GM18861 (cell line): ENCODE data around the gene GNAZ.

Experiments
- ATAC-seq: cut with Tn5 transposase; IDR thresholded peaks from one replicate; pipeline ENCODE4 v1.9.1; 2021; ENCODE audit not compliant: unreplicated experiment

GNAZ gene

DNA sequence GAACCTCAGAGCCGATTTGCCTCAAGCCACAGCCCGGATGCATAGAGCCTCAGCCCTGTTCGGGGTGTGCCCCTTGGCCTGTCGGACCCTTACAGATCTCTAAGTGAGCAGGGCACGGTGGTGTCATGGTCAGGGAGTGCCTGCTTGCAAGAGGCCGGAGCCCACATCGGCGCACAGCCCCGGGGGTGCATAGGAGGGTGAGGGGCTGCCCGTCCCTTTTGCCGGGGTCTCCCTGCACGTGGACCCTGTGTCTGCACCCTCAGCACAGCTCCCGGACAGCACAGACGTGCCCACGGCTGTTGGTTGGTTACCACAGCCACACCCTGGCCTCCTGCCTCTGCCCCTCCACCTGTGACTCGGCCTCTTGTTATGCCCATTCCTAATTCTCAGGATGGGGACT, 81.5 kb downstream of the GNAZ start:
- no peak for ATAC-seq

DNA sequence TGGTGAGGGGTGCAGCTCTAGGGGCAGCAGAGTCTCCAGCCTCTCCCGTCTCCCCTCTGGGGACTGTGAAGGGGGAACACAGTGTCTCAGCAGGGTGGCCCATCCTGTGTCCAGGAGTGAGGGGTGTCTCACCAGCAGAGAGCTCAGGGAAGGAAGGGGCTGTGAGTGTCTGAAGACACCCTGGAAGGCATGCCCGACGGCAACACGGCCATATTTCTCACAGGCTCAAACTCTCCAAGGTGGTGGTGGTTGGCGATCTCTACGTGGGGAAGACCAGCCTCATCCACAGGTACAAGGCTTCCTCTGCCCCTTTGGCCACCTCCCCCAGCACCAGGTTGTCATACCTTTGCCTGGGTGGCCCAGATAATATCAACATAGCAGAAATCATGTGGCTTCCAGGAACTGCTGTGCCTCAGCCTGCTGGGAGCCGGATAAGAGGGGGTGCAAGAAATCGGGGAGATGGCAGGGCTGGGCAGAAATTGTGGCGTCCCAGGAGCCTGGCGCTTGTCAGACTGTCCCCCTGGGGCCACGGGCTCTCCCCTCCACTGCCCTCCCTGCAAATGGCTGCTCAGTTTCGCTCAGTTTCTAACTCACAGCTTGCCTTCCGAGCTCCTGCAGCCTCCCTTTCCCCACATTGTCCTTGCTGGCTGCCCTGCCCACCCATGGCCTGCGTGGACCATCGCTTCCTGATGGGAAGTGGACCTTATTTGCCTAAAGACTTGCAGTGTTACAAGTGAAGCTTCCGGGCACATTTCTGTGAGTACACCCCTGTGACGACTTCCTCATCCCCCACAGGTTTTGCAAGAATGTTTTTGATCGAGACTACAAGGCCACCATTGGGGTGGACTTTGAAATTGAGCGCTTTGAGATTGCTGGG, 82.2 kb downstream of the GNAZ start:
- ATAC-seq: no peak

DNA sequence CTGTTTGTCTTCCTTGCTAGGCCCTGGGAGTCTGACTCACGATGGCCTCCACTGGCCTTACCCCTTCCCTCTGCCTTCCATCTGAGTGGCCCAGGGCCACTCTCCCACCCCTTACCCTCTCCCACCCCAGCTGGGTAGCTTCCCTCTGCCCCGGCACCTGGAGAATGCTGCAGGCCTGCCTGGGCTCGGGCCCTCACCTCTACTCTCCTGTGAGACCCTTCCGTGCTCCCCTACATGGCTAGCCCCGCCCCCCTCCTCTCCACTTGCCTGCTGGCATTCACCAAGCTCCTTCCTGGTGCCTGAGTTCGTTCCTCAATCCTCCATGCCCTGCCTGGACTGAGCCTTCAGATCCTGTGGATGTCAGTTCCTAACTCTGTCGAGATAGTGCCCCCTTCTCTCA, 83.7 kb downstream of the GNAZ start:
- no peak for ATAC-seq

DNA sequence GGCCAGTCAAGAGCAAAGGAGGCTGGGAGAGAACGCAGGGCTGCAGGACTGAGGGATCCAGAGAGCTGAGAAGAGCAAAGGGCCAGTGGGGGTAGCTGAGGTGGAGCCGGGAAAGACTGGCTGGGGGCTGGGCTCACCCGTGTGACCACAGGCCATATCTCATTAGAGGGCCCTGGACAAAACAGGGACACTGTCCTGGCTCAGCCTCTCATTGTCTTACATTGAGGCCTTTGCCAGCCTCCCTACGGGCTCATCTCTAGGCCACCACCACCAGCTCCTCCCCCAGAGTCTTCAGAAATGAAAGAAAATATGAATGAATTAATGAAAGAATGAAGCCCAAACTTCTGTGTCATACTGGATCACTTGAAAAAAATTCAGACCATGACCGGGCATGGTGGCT, 84.1 kb downstream of the GNAZ start:
- no peak for ATAC-seq

DNA sequence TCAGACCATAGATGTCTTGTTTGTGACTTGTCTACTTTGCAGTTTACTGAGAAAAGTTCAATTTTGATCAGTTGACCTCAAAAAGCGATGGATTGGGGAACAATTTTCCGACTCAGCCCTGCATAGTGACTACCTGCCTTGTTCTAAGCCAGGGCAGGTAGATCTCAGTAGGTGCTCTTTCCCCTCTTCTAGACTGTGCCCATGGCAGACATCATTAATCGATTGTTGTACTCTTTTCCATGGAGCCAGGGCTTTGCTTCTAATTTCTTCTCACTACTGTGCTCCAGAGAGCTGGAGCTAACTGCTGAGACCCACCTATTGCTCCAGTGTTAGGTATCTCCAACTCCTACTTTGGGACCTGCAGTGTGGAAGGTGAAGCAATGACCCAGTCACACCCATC, 84.8 kb downstream of the GNAZ start:
- no peak for ATAC-seq

DNA sequence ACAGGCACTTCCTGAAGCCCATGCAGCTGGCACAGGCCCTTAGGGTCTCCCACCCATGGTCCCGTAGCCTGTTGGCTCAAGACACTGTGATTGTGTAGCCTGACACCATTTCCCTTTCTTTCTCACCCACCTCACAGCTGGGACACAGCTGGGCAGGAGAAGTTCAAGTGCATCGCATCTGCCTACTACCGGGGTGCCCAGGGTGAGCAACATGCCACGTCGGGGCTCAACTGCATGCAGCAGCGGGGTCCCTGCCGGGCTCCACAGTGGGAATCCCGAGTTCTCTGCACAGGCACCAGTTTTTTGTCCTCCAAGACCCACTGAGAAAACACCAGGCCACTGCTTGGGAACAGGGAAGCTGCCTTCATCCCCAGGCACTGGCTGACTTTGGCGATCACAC, 85.5 kb downstream of the GNAZ start:
- ATAC-seq: no peak

DNA sequence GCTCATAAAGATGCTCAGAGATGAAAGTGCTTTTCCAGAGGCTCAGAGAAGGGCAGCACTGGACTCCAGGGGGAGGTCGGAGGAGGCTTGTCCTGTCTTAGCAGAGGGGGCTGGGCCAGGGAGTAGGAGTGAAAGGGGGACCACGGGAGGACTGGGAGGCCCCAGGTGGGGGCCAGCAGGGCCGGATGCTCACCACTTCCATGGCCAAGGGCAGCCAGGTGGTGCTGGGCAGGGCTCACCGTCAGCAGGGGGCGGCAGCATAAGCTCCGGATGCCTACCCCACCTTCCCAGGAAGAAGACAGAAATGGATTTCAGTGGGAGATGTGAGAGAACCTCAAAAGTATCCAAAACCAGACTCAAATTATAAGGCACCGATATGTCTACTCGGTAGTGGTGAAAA, 86.0 kb downstream of the GNAZ start:
- ATAC-seq: no peak

DNA sequence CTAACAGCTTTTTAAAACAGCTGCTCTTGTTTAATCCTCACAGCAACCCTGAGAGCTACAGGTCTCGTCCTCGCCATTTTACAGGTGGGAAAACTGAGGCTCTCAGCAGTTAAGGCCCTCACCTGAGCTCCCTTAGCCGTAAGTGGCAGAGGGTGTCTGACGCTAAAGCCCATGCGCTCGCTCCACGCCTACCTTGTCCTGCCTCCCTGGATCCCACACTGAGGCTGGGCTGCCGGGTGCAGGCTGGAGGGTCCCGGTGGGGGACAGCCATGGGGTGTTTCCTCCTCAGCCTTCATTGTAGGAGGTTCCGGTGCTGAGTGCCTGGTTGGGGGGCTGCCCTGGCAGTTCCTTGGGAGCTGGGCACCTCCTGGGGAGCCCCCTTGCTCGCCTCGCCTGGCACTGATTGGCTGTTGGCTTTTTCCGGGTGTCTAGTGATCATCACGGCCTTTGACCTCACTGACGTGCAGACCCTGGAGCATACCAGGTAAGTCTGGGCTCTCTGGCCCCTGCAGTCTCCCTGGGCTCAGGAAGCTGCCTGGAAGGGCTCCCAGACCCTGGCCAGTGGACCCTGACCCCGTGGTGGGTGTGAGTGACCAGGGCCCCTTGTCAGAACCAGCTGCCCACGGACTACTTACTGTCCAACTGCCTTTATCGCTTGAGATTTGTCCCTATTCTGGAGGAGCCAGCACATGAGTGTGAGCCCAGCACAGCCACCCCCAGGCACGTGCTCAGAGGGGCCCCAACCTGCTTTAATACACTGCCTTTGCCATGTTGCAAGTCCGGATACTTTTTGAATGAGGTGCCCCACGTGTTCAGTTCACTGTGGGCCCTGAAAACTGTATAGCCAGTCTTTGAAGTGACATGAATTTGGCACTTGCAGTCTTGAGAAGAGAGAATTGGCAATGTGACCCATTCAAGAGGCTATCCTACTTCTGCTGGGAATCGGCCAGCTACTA, 87.5 kb downstream of the GNAZ start:
- ATAC-seq: no peak

DNA sequence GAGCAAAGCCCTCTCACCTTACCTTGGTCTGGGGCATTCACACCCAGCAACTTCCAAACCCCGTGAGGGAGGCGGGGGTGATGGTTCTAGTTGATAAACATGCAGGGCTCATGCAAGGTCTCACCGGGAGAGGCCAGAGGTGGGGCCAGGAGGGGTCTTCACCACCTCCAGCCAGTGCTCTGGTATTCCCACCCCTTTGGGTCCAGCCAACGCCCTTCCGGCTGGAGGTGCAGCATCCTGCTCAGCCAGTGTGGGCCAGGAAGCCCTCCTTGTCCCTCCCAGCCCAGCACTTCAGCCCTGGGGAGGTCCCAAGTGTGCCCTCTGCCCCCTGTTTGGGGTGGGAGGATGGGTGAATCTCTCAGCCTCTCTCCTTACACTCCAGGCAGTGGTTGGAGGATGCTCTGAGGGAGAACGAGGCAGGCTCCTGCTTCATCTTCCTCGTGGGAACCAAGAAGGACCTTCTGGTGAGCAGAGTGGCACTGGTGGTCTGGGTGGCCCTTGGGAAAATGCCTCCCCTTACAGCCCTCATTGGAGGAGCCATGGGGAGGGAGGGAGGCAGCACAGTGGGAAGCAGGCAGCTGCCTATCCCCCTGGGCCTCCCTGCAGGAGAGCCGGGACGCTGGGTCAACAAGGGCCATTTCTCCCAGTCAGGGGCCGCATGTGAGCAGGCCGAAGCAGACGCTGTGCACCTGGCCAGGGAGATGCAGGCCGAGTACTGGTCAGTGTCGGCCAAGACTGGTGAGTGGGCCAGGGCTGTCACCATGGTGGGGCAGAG, 88.4 kb downstream of the GNAZ start:
- ATAC-seq: no peak

DNA sequence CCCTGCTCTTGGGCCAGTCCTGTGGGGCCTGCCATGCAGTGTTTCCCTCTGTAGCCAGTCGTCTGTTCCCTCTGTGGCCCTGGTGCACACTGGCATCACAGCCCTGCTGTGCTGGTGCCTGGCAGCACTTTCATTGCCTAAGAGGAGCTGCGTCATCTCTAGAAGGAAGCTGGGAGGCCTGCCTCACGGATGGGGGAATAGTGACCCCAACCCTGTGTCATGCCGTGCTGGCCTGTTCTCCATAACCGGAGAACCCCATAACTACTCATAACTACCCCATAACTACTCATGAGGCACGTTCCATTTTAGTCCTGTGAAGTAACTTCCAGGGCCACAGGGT, 88.9 kb downstream of the GNAZ start:
- no peak for ATAC-seq

DNA sequence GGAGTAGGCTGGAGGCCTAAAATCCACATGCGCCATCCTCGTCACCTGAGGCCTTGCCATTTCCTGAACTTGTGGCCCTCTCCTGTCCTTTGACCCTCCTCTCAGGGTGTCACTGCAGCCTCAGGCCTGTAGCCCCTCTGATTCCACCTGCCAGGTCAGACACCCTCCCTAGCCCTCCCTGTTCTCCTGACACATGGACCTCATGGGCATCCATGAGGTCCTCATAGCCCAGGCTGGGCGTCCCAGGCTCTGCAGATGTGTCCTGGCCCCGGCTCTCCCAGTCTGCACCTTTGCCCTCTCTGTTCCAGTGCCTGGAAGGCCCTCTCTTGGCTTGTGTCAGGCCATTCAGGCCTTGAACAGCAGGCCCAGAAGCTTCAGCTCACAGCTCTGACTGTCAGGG, 90.7 kb downstream of the GNAZ start:
- no peak for ATAC-seq

DNA sequence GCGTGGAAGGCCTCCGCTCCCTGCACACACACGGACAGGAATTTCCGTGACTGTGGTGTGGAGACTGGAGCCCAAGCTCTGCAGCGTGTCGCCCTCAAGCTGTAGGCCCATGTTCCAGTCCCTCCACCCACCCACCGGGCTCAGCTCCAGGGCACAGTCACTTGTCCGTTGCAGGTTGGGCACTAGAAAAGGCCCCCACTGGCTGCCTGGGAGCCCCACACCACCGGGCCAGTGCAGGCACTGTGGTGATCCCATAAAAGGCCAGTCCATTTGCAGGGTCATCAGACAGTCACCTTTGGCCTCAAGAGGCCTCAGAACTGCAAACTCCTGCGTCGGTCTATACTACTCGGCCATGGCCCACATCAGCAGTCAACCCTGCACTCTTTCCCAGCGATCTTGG, 91.3 kb downstream of the GNAZ start:
- no peak for ATAC-seq

DNA sequence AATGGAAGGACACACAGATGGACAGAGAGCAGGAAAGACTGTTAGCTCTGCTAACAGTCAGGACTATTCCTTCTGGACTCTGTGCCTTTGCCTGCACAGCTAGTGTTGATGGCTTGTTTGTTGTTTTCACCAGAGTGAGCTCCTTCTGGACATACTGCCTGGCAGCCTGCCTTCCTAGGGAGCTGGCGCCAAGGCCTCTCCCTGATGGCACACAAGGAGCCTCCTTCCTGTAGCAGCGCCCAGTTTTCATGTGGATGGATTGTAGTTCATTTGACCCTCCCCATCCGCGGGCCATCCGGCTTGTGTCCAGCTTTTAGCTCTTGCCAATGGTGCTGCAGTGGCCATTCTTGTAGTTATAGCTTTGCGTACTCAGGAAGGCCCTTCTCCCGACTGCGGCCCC, 93.3 kb downstream of the GNAZ start:
- ATAC-seq: no peak

DNA sequence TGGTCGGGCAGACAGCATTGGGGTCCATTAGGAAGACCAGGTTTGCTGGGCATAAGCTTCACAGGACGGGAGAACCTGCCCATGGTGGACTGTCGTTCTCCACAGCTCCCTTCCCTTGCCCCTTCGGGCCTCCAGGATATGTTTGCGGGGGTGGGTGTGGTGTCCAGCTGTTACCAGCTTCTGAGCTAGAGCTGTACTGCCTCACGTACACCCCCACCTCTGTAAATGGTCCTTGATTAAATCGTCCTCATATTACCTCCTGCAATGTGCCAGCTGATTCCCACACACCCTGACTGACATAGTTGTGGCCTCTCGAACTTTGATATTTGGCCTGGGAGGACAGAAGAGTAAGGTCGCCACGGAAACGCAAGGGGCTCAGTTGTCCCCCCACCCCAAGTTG, 93.8 kb downstream of the GNAZ start:
- no peak for ATAC-seq

DNA sequence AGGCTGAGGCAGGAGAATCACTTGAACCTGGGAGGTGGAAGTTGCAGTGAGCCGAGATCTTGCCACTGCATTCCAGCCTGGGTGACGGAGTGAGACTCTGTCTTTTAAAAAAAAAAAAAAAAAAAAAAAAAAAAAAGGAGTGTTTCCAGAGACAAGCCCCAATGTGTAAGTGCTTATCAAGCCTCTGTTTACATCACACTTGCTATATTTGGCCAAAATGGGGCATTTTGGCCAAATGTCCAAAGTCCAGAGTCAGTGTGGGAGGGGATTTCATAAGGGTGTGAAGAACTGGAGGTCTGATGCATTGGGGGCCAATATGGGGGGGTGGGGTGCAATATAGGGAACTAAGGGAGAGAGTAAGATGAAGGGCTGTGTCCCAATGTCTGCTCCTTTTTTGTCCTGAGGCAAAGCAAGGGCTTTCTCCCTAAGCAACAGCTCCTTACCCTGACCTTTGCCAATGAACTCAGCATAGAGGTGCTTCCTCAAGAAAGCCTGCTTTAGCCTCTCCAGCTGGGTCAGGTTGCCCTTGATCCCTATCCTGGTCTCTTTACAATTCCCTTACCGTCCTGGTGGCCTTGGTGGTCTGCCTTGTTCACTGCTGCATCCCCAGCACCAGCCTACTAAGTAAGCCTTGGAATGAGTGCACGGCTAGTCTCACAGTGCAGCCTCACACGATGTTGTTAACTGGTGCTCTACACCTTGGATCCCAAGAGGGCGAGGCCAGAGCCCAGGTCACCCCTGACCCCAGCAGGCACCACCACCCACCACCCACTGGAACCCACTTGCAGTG, 95.9 kb downstream of the GNAZ start:
- ATAC-seq: no peak

DNA sequence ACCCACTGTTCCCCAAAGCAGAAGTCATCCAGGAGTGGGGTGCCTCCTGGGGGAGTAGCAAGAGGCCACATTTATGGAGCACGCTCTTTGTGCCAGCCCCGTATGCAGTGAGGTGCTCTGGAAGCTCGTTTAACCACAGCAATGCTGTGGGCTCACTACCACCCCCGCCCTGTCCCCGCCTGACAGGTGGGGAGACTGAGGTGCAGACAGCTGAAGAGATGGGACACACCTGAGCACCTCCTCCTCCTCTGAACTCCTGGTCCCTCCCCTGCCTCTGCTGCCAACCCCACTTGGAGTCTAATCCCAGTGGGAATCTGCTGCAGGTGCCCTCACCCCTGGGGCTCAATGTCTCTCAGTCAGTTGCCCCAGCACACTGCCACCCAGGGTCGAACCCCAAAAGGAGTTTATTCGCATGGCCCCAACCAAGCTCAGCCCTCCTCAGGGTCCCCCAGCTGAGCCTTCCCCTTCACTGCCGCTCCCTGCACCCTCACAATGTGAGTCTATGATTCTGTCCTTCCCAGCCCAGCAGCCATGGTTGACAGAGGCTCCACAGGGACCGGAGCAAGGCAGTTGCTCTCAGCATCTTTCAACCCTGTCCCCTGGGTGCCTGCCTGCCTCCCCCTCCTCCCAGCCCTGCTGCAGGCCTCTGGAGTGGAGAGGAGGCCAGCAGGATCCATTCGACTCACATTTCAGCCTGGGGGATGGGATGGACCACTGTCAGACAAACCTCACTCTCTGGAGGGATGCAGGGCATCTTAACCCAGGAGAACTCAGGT, 96.7 kb downstream of the GNAZ start:
- ATAC-seq: no peak

DNA sequence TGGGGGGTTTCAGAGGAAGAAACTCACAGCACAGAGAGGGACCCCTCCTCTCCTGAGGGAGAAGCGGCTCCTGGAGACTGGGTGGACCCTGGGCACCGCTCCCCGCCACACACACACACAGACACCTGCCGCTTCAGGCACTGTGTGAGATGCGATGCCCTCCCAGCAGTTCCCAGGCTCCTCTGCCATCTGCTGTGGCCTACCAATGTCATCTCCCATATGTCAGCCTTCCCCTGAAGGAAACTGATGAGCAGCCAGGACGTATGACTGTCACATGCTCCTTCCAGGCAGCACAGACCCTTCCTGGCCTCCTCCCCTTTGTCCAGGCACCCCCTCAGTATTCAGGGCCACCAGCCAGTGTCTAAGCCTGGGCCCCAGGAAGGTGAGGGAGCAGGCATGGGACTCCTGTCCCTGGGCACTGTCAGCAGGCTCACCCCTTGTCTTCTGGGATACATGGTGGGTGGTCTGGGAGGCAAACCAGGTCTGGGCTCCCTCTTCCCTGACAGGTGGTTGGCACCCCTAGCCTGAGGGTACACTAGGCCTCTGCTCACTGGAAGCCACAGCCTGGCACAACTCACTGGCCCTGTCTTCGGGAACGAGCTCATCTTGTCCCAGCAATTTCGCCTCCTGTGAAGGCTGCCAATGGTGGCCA, 98.2 kb downstream of the GNAZ start:
- no peak for ATAC-seq

DNA sequence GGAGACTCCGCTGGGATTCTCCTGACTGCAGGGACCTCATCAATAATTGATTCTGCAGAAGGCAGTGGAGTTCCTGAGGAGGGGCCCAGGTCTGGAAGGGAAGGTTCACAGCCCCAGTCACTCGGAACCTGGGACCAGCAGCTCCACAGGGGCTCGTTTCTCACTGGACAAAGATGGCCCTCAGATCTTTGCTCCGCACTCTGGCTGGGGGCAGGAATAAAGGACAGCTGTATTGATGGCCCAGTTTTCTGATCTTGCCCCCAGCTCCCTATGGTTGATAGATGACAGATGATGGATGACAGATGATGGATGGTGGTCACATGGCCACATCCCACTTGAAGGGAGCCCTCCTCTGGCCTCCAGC, 98.7 kb downstream of the GNAZ start:
- ATAC-seq: no peak
